GM18505 (cell line): Measurements from ENCODE around the gene MAP3K5.
"Not testable (repeated sequence)": the region's sequence is repeated elsewhere in the genome, so short reads cannot be mapped to it uniquely, and the experiment has no call there.

ENCODE experiments used
- ATAC-seq: cut with Tn5 transposase; IDR thresholded peaks from one replicate; pipeline ENCODE4 v1.9.1; 2021; ENCODE audit not compliant: unreplicated experiment
- POLR2A ChIP-seq: IDR thresholded peaks from 4 replicates; pipeline ENCODE4 v1.6.1; 2011; ENCODE audit warnings: borderline replicate concordance; ENCODE audit not compliant: insufficient read depth, insufficient read length; ENCODE audit errors: extremely low read depth

MAP3K5 gene

DNA sequence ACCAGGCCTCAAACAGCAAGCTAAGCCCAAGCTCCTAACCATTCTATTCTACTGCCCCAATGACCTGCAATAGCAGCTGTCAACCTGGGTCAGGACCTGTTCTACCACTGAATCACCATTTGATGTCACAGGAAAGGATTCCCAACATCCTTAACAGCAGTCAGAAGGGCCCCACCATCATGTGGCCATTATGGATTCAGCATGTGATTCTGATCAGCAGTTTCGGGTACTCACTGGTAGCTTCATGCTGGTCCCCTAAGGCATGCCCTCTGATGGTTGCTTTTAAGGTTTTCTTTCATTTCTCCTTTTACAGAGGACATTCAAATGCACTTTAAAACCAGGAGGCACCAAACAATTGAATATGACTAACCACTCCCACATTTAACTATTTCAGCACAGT lies 204.8 kb downstream of the MAP3K5 start:
- ATAC-seq, result no peak
- TF ChIP-seq POLR2A, result no peak

DNA sequence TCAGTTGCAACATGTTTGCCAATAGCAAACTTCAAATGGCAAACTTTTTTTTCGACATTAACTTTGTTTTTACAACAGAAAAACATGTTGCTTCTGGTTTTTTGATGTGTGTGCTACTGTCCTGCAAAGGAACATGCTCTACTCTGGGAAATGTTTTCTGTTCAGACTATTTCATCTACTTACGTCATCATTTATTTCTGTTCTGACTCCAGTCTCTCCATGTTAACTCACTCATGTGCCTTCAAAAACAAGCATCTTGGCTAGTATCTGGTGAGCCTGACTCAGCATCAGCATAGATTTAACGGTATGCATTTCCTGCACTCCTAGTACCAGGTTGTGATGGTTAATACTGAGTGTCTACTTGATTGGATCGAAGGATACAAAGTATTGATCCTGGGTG lies 206.0 kb downstream of the MAP3K5 start:
- ATAC-seq, result no peak
- no peak for TF ChIP-seq POLR2A

DNA sequence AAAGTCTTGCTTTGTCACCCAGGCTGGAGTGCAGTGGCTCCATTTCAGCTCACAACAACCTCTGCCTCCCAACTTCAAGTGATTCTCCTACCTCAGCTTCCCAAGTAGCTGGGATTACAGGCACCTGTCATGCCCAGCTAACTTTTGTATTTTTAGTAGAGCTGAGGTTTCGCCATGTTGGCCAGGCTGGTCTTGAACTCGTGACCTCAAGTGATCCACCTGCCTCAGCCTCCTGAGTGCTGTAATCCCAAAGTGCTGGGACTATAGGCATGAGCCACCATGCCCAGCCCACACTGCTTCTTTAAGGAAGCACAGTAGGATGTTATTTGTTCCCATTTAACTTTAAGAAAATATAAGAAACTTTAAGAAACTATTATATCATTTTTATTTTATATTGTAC lies 206.8 kb downstream of the MAP3K5 start:
- not testable (repeated sequence) for ATAC-seq

DNA sequence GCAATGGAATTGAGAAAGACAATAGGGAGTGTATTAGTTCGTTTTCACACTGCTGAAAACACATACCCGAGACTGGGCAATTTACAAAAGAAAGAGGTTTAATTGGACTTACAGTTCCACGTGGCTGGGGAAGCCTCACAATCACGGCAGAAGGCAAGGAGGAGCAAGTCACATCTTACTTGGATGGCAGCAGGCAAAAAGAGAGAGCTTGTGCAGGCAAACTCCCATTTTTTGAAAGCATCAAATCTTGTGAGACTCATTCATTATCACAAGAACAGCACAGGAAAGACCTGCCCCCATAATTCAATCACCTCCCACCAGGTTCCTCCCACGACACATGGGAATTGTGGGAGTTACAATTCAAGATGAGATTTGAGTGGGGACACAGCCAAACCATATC lies 208.0 kb downstream of the MAP3K5 start:
- ATAC-seq, result not testable (repeated sequence)

DNA sequence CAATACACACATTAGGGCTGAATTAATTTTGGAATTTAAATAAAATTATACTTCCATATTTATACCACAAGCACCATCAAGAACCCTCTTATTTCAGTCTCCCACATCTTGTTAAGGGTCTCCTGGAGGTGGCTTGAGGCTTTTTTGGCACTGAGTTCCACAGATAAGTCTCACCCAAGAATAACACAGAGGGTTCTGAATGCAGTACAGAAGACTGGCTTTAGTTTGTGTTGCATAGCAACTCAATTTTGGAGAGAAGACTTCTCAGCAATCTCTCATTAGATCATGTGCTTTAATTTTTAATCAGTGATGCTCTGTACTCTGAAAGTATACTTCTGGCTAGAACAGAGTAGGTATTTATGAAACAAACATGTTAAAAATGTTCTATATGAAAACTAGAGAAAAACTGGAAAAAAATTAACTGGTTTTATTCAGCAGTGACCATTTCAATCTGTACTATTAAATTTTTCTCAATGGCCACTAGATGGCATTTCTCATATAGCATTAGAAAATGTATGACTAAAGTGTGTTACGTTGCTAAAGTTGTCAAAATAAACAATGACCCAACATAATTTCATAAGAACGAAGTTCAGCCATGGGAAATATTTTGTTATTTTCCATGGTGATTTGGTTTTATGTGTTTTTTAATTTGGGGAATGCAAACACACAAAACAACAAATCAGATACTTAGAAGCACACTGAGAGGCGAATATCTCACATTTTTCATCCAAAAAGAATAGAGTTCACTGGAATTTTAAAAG lies 209.4 kb downstream of the MAP3K5 start:
- no peak for ATAC-seq
- no peak for TF ChIP-seq POLR2A

DNA sequence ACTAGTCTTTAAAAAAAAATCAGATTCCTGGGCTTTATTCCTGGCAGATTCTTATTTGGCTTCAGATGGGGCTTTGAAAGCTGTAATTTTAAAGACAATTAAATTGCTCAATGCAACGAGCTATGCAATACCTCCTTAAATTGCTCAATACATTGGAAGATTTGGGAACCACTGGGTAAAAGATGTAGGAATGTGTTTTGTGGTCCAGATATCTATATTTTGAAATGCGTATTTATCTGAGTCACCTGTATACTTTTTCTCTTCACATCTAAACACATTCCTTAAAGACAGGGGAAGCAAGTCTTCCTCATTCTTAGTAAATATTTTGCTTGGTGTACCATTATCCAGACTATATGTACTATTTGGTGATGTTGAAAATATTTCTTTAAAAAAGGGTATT lies 212.5 kb downstream of the MAP3K5 start:
- no peak for ATAC-seq
- no peak for TF ChIP-seq POLR2A

DNA sequence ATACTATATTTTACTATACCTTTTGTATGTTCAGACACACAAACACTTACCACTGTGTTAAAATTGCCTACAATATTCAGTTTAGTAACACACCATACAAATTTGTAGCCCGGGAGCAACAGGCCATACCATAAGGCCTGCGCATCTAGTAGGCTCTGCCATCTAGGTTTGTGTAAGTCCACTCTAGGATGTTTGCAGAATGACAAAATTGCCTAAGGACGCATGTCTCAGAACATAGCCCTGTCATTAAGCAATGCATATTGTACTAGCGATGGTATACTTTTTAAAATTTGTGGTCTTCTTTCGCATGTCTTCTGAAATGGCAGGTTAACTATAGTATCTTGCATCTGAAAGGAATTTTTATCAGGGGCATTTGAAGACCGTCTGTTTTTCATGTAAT lies 215.5 kb downstream of the MAP3K5 start:
- no peak for TF ChIP-seq POLR2A
- no peak for ATAC-seq

DNA sequence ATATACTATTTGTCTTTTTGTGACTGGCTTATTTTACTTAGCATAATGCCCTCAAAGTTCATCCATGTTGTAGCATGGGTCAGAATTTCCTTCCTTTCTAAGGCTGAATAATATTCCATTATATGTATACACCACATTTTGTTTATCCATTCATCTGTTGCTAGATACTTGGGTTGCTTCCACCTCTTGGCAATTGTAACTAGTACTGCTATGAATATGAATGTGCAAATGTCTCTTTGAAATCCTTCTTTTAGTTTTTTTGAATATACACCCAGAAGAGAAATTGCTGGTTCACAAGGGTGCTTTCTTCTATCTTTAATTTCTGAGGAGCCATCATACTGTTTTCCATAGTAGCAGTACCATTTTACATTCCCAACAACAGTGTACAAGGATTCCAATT lies 220.8 kb downstream of the MAP3K5 start:
- TF ChIP-seq POLR2A, result no peak
- no peak for ATAC-seq

DNA sequence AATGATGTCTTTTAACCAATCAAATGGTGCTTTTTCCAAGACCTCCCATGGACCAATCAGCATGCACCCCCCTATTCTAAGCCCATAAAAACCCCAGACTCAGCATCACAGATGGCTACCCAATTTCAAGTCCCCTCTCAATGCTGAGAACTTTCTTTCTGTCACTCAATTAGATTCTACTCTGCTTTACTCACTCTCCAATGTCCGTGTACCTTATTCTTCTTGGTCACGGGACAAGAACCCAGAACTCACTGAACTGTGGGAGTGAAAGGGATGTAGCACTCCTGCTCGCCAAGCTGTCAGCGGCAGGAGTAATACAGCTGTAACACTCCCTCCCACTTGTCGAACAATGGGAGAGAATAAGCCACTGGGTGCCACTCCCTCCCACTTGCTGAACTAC lies 221.2 kb downstream of the MAP3K5 start:
- no peak for TF ChIP-seq POLR2A
- ATAC-seq, result no peak

DNA sequence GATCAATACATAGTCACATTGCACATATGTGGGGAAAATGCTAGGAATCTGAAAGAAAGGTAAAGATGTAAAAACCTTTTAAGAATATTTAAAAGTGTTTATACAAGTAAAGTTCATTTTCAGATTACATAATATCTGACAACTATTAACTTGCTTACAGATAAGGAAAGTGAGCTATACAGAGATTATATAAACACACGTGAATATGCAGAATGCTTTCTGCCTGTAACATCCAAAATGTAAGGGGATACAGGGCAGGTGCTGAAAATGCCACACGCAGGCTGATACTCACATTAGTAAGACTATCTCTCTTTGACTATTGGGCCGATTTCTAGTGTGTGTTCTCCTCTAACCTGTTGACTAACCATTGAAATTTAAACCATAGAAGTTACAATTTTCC lies 224.1 kb downstream of the MAP3K5 start:
- ATAC-seq, result no peak

DNA sequence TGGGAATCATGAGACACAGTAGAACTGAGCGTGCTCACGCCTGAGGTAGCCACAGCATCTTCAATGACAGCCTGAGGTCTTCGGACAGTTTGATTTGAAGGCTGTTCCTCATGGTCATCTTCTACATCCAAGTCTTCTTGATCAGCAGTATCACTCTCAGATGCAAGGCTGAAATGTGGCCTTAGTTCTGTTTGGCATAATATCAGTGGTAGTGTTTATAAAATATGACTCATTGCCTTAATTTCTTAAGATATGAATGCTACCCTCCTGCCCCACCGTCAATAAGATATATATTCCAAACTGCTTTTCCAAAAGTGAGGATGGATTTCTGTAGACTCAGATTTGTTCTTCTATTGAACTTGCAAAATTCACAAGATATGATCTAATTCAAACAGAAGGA lies 224.6 kb downstream of the MAP3K5 start:
- no peak for TF ChIP-seq POLR2A
- ATAC-seq, result no peak

More for the DNA sequence above, 224.1 kb downstream of the MAP3K5 start:
- TF ChIP-seq POLR2A, result no peak

DNA sequence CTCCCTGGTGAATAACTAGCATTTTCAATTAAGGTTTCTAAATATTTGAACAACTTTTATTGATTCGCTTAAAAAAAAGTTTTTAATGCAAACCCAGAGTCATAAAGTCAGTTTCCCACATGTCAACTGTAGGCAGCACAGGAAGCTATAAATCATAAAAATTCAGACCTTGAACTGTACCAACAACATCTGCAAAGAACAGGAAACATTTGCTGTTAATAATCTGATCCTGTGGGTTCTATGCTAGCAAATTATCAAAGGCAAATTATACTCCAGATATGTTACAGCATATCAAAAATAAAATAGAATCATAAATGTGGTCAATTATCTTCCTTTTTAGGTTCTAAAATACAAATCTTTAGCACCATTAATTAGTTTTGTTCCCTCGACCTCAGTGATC lies 225.4 kb downstream of the MAP3K5 start:
- no peak for TF ChIP-seq POLR2A
- ATAC-seq, result no peak

DNA sequence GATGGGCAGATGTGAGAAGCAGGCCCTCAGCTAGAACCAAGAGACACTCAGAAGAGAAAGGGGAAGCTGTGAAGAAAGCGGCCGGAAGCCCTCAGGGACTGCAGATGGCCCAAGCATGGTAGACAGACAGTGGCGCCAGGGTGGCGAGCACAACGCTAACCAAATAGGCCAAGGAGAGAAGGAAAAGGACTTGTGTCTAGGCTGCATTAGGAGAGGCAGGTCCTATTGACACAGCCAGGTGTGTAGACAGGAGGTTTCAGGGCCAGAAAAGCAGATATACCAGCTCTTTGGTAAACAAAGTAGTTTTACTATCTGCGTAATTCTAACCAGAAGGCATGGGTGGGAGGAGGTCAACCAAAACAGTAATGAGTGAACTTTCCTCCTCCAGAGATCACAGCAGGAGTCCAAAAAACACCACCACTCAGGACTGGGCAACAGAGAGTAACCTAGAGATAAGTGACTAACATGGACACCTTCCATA lies 226.2 kb downstream of the MAP3K5 start:
- ATAC-seq, result no peak

DNA sequence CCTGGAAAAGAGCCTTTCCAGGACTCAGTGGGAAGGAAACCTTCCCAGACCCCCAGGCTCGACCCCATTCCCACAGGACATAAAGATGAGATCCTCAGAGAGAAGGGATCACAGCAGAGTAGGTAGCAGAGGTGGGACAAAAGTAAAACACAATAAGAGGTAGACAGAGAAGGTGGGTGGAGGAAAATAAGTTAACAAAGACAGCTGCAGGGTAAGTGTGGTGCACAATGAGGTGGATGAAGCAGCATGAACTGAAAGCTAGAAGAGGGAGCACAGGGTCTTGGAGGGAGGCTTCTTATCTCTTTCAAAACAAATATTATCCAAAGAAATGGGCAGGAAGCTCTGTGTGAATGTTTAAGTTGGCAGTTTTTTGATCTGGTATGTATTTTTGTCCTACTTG lies 228.1 kb downstream of the MAP3K5 start:
- no peak for ATAC-seq
- TF ChIP-seq POLR2A, result no peak

More for the DNA sequence above, 226.2 kb downstream of the MAP3K5 start:
- no peak for TF ChIP-seq POLR2A
